Mucosa of descending colon (tissue), 3 donors: ENCODE measurements around the gene LRRIQ4. TPM values are rescaled to one million over a fixed set of nuclear protein-coding genes. Genes with fewer than 3 reads are reported as not detected.

Experiments
- ATAC-seq: fragments of 200-7000 bp; cut with Tn5 transposase; one replicate; pipeline ENCODE4 v1.9.1; 2020; ENCODE audit warnings: mild to moderate bottlenecking, moderate library complexity
- DNase-seq, 3 donors: peaks; one replicate each; pipeline ENCODE4 v3.0.0-alpha.2; 2020
- H3K36me3 ChIP-seq: fragments of 200-600 bp; one replicate; pipeline ENCODE4 v1.8.0; 2021; ENCODE audit warnings: low read depth, mild to moderate bottlenecking
- H3K4me1 ChIP-seq: fragments of 200-600 bp; one replicate; pipeline ENCODE4 v1.8.0; 2021; ENCODE audit warnings: low read depth, mild to moderate bottlenecking
- H3K4me3 ChIP-seq: fragments of 200-600 bp; one replicate; pipeline ENCODE4 v1.8.0; 2021; ENCODE audit warnings: mild to moderate bottlenecking
- H3K9me3 ChIP-seq: fragments of 200-600 bp; one replicate; pipeline ENCODE4 v1.8.0; 2021; ENCODE audit warnings: mild to moderate bottlenecking
- intact Hi-C, 2 donors: fragments of 100-400 bp; cut with DNase I in 1 of 2; cut with micrococcal nuclease in 1 of 2; formaldehyde crosslinking; loops; one replicate each; pipeline versions ENCODE4 v1.11.0 to v1.11.1; 2022; cut with DNase I, micrococcal nuclease
- total RNA-seq, 3 donors: library from RNA; stranded (reverse); fragmentation: NEBNext Ultra II Directional in 2 of 3; extraction: Animal tissue kit (Norgen Biotek cat#: 25700) in 2 of 3; gene quantifications; one replicate each; pipeline versions ENCODE4 v1.2.1 to v1.2.4, GENCODE V29; 2021 to 2023
- TF ChIP-seq, protein P1 (sequence below): fragments of 200-600 bp; IDR thresholded peaks from one replicate; pipeline ENCODE4 v1.8.0; 2022; ENCODE audit warnings: antibody characterized with exemption, mild to moderate bottlenecking
- donor health status: DM: no; HTN: no; CAD: no; lungs with moderate emphysema.
- donor health status: DM: no; HTN: no; CAD: no.
- donor health status: DM: no; HTN: yes; CAD: no.

Gene LRRIQ4
- total RNA-seq, 3 donors from 2014 or later = 0.22 TPM; not detected in 2

DNA sequence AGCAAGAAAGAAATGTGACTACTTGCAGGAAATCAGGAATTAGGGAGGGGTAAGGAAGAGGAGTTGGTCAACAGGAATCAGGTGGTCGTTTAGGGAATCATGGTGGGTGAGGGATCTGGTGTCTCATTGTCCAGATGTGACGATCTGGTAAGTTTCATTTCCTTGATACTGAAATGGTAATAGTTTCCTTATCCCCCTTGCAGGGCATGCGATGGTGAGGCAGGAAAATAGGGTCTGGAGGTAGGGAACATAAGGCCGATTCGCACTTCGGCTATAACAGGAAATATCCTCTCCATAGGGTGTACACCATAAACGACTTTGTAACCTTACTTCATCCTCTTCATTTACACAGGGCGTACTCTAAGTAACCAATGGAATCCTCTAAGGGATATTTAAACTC lies 608 bp downstream of the LRRIQ4 start:
- intact Hi-C loops = no loop called here
- no peaks in the 10 kb centered on the region for H3K9me3 ChIP-seq
- TF ChIP-seq, protein P1, sequence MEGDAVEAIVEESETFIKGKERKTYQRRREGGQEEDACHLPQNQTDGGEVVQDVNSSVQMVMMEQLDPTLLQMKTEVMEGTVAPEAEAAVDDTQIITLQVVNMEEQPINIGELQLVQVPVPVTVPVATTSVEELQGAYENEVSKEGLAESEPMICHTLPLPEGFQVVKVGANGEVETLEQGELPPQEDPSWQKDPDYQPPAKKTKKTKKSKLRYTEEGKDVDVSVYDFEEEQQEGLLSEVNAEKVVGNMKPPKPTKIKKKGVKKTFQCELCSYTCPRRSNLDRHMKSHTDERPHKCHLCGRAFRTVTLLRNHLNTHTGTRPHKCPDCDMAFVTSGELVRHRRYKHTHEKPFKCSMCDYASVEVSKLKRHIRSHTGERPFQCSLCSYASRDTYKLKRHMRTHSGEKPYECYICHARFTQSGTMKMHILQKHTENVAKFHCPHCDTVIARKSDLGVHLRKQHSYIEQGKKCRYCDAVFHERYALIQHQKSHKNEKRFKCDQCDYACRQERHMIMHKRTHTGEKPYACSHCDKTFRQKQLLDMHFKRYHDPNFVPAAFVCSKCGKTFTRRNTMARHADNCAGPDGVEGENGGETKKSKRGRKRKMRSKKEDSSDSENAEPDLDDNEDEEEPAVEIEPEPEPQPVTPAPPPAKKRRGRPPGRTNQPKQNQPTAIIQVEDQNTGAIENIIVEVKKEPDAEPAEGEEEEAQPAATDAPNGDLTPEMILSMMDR = no peak
- H3K36me3 ChIP-seq = no peaks in the 10 kb centered on the region
- DNase-seq = no peak
- no peak overlapping the region for H3K4me3 ChIP-seq
- peaks cover 10% of the 10 kb centered on the region for H3K4me1 ChIP-seq
- no peak for ATAC-seq

DNA sequence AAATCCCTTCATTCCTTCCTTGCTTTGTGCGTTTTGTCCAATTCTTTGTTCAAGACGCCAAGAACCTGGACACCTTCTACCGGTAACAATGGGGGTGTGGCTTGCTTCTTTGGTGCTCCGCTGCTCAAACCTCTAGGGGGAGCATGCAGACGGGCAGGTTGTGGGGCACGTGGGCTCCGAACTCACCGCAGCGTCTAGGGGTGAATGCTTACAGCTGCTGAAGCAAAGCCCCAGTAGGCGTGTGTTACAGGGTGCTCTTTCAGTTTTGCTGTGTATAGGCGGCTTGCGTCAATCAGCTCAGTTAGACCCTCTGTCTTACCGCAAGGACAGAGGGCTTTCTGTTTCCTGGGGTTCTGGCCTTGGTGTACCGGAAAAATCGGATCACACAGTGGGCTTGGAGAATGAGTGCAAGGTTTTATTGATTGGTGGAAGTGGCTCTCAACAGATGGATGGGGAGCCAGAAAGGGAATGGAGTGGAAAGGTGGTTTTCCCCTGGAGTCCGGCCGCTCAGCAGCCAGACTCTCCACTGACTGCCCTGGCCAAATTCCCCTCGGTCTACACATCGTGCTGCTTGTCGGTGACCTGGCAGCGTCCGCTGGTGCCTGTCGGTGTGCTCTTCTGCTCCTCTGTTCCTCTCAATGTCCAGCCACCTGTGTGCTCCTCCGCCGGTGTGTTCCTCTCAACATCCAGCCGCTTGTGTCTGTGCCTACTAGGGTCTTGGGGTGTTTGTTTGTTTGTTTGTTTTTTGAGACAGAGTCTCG lies 1.3 kb downstream of the LRRIQ4 start:
- peak; percentile 65 to 77 (median 67) for DNase-seq
- peak; percentile 72 for ATAC-seq
- TF ChIP-seq, protein P1 = peak; percentile 36
- H3K36me3 ChIP-seq = no peaks in the 10 kb centered on the region
- H3K9me3 ChIP-seq = no peaks in the 10 kb centered on the region
- intact Hi-C loops = no loop called here
- H3K4me1 ChIP-seq = peaks cover 10% of the 10 kb centered on the region
- no peak overlapping the region for H3K4me3 ChIP-seq

DNA sequence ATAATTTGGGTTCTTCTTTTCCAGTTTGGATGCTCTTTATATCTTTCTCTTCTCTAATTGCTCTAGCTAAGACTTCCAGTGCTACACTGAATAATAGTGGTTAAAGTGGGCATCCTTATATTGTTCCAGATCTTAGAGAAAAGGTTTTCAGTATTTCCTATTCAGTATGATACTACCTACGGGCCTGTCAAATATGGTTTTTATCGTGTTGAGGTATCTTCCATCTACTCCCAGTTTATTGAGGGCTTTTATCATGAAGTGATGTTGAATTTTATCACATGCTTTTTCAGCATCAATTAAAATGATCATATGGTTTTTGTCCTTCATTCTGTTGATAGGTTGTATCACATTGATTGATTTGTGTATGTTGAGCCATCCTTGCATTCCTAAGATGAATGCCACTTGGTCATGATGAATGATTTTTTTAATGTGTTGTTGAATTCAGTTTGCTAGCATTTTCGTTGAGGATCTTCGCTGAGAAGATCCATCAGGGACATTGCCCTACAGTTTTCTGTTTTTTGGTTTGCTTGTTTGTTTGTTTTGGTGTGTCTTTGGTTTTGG lies 3.0 kb downstream of the LRRIQ4 start:
- H3K9me3 ChIP-seq = no peaks in the 10 kb centered on the region
- no peaks in the 10 kb centered on the region for H3K36me3 ChIP-seq
- ATAC-seq = no peak
- H3K4me3 ChIP-seq = no peak overlapping the region
- TF ChIP-seq, protein P1 = no peak
- no peak for DNase-seq
- H3K4me1 ChIP-seq = peaks cover 10% of the 10 kb centered on the region
- intact Hi-C loops = no loop called here

DNA sequence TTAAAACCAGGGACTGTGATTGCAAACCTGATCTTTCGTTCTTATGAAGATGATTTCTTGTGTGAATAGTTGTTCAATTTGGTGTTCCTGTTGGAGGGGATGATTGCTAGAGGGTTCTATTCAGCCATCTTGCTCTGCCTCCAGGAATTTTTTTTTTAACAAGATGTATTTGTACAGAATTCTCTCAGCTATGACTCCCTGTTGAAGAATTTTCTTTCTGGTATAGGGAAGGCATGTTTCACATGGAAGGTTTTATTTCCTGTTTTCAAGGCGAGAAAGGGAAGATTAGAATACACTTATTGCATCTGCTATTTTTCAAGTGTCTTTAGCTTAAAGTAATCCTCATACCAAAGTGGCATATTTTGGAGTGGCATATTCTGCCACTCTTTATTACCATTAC lies 5.6 kb downstream of the LRRIQ4 start:
- intact Hi-C loops = no loop called here
- DNase-seq = no peak

DNA sequence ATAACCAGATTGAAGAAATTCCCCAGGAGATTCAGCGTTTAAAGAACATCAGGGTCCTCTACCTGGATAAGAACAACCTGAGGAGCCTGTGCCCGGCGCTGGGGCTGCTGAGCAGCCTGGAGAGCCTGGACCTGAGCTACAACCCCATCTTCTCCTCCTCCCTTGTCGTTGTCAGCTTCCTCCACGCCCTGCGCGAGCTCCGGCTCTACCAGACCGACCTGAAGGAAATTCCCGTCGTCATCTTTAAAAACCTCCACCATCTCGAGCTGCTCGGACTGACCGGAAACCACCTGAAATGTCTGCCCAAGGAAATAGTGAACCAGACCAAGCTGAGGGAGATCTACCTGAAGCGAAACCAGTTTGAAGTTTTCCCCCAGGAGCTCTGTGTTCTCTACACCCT lies 9.4 kb downstream of the LRRIQ4 start:
- H3K4me3 ChIP-seq = no peak overlapping the region
- intact Hi-C loops = no loop called here
- H3K9me3 ChIP-seq = no peaks in the 10 kb centered on the region
- no peaks in the 10 kb centered on the region for H3K36me3 ChIP-seq
- DNase-seq (peak in 1 of 3 donors; percentile 33), ATAC-seq (no peak)
- TF ChIP-seq, protein P1 = no peak
- H3K4me1 ChIP-seq = no peaks in the 10 kb centered on the region

More for the DNA sequence above, 5.6 kb downstream of the LRRIQ4 start:
- no peak for ATAC-seq
- TF ChIP-seq, protein P1 = no peak
- peaks cover 5% of the 10 kb centered on the region for H3K4me1 ChIP-seq
- H3K36me3 ChIP-seq = no peaks in the 10 kb centered on the region
- no peak overlapping the region for H3K4me3 ChIP-seq
- H3K9me3 ChIP-seq = no peaks in the 10 kb centered on the region
